Measurements from ENCODE around the gene TACR1.

Gene TACR1

DNA sequence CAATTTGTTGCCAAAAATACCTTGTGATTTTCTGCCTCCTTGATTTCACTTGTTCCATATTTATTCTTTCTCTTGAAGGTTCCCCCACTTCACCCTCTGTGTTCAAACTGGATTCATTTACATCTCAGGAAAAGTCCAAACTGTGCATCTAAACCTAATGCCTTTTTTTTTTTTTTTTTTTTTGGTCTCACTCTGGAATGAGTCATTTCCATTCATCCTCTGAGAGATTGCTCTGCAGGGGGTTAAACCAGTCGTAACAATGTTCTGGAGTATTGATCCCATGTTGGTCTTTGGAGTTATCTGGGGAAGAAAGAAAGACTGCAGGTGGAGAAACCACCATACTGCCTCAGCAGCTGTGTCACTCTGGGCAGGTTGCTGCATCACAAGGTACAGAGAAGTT, 119.7 kb downstream of the TACR1 start:
- TF ChIP-seq, protein P1, sequence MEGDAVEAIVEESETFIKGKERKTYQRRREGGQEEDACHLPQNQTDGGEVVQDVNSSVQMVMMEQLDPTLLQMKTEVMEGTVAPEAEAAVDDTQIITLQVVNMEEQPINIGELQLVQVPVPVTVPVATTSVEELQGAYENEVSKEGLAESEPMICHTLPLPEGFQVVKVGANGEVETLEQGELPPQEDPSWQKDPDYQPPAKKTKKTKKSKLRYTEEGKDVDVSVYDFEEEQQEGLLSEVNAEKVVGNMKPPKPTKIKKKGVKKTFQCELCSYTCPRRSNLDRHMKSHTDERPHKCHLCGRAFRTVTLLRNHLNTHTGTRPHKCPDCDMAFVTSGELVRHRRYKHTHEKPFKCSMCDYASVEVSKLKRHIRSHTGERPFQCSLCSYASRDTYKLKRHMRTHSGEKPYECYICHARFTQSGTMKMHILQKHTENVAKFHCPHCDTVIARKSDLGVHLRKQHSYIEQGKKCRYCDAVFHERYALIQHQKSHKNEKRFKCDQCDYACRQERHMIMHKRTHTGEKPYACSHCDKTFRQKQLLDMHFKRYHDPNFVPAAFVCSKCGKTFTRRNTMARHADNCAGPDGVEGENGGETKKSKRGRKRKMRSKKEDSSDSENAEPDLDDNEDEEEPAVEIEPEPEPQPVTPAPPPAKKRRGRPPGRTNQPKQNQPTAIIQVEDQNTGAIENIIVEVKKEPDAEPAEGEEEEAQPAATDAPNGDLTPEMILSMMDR (conservative IDR thresholded peaks at IDR 0.05): no peak
- no peak overlapping the region for H3K27ac ChIP-seq

DNA sequence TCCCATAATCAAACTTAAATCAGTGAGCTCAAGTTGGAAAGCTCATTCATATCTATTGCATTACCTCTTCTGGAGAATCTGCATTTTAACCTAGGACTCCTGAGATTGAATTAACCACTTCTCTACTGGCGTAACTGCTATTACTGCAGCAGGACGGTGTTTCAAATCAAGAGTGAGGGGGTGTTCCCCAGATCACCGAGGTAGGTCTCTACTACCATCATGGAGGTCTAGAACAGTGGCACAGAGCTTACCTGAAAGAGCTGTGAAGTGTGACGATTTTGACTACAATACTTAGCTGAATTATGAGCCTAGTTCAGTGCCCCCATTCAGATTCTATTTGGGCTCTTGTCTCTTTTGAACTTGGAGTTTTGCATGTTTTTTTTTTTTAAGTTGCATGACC, 121.4 kb downstream of the TACR1 start:
- no peak overlapping the region for H3K27ac ChIP-seq
- TF ChIP-seq, protein P1 (conservative IDR thresholded peaks at IDR 0.05): no peak

GRCh38 chr2:75076088-75076487, 123.2 kb downstream of the TACR1 start:
- TF ChIP-seq, protein P1 (conservative IDR thresholded peaks at IDR 0.05): no peak
- no peak overlapping the region for H3K27ac ChIP-seq

DNA sequence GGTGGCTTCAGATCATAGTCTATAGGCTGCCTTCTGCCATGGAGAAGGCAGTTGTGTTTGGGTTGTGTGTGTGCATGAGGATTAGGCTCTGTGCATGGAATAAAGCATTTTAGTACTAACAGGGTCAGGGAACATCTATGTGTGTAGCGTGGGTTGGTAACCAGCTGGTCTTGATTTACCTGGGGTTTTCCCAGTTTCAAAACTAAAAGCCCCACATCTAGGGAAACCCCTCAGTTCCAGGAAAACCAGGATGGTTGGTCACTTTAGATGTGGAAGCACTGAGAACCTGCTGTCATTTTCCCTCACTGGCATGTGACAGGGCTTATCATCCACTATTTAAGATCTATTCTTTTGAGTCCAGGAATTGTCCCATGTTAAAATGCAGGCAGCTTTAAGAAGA, 124.6 kb downstream of the TACR1 start:
- no peak overlapping the region for H3K27ac ChIP-seq
- TF ChIP-seq, protein P1 (conservative IDR thresholded peaks at IDR 0.05): no peak

DNA sequence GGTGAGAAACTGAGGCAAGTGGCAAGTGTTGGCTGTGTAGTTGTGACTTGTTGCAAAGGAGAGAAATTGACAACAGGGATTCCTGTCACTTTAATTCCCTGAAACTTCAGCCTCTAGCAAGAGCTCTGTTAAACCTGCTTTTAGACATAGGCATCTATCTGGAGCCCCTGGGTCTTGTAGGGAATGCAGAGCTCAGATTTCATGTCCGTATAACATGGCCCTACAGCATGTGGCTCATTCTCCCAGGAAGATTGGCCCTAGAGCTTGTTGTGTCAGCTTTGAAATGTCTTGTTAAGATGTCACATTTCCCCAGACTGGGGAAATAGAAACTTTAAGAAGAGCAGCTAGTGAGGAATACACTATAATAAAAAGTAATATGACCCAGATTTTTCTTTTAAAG, 125.1 kb downstream of the TACR1 start:
- TF ChIP-seq, protein P1 (conservative IDR thresholded peaks at IDR 0.05): no peak
- no peak overlapping the region for H3K27ac ChIP-seq

GRCh38 chr2:75071766-75072165, 127.6 kb downstream of the TACR1 start:
- TF ChIP-seq, protein P1 (conservative IDR thresholded peaks at IDR 0.05): no peak
- H3K27ac ChIP-seq: no peak overlapping the region

DNA sequence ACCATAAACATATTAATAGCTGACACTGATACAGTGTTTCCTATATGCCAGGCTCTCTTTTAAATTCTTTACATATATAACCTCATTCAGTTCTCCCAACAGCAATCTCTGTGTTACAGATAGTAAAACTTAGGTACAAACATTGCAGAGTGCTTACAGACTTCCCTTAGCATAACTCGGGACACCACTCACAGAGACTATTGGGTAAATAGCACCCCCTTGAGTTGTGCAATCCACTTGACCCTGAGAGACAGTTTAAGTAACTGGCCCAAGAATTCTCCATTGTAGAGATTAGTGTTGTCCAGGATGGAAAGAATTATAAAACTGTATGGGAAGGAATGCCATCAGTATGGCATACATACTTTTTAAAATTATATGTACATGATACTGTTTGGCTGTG, 130.8 kb downstream of the TACR1 start:
- no peak overlapping the region for H3K27ac ChIP-seq
- TF ChIP-seq, protein P1 (conservative IDR thresholded peaks at IDR 0.05): no peak

GRCh38 chr2:75067506-75067905, 131.8 kb downstream of the TACR1 start:
- TF ChIP-seq, protein P1 (conservative IDR thresholded peaks at IDR 0.05): no peak

More at GRCh38 chr2:75067506-75067905, 131.8 kb downstream of the TACR1 start:
- H3K27ac ChIP-seq: no peak overlapping the region
